Activated naive CD4-positive, alpha-beta T cell treated with Interleukin-2 at 50 U/mL for 16 hours (primary cell): Measurements from ENCODE around the gene TRMT112.

Experiments used
- DNase-seq: peaks from one replicate; pipeline ENCODE4 v3.0.0-alpha.2; 2020

The TRMT112 gene

GRCh38 chr11:64317325-64317960 is at the start of gene TRMT112:
Gene TRMT112, minus strand, starts transcription at chr11:64317559. Its CDS starts 33 bp downstream, at chr11:64317526.
- peak; percentile 96 for DNase-seq

GRCh38 chr11:64366751-64367150 is 49.4 kb upstream of the TRMT112 start:
- no peak for DNase-seq

GRCh38 chr11:64364911-64365310 is 47.6 kb upstream of the TRMT112 start:
- no peak for DNase-seq

- DNase-seq: no peak
These were observed 47.1 kb upstream of the TRMT112 start for GRCh38 chr11:64364435-64364834.

GRCh38 chr11:64362339-64362738 is 45.0 kb upstream of the TRMT112 start:
- no peak for DNase-seq

GRCh38 chr11:64361659-64362058 is 44.3 kb upstream of the TRMT112 start:
- no peak for DNase-seq

- DNase-seq: no peak
These were observed 43.1 kb upstream of the TRMT112 start for GRCh38 chr11:64360448-64360921.

- DNase-seq: peak; percentile 27
These were observed 42.5 kb upstream of the TRMT112 start for GRCh38 chr11:64359712-64360445.

GRCh38 chr11:64358907-64359711 is 41.8 kb upstream of the TRMT112 start, which contains the start of gene RPS6KA4:
Gene RPS6KA4, plus strand, starts transcription at chr11:64359162. Its CDS starts 74 bp downstream, at chr11:64359236.
- peak; percentile 64 for DNase-seq

- no peak for DNase-seq
These were observed 41.2 kb upstream of the TRMT112 start for GRCh38 chr11:64358536-64358906.

GRCh38 chr11:64357904-64358535 is 40.7 kb upstream of the TRMT112 start:
- DNase-seq: peak; percentile 43

GRCh38 chr11:64357446-64357845 is 40.1 kb upstream of the TRMT112 start:
- no peak for DNase-seq

GRCh38 chr11:64356498-64357411 is 39.4 kb upstream of the TRMT112 start:
- peak; percentile 40 for DNase-seq

- no peak for DNase-seq
These were observed 38.0 kb upstream of the TRMT112 start for GRCh38 chr11:64355078-64355940.

- DNase-seq: no peak
These were observed 36.6 kb upstream of the TRMT112 start for GRCh38 chr11:64353715-64354506.

- DNase-seq: no peak
These were observed 35.8 kb upstream of the TRMT112 start for GRCh38 chr11:64352995-64353714.

GRCh38 chr11:64352099-64352994 is 35.0 kb upstream of the TRMT112 start:
- no peak for DNase-seq

- no peak for DNase-seq
These were observed 33.8 kb upstream of the TRMT112 start for GRCh38 chr11:64351136-64351631.
